Measurements from ENCODE around the gene NEGR1. TPM values are rescaled to one million over a fixed set of nuclear protein-coding genes. Genes with fewer than 3 reads are reported as not detected.

Gene NEGR1
- total and polyA plus RNA-seq, 9 of the 15 experiments (the other 6 are each of a cell fraction or from before 2014, with no cell fraction given), result not detected

- FAIRE-seq (no peak), DNase-seq (ENCODE audit: extremely low read depth in 1 of 4, low spot score in 3 of 4) (no peak), ATAC-seq (no peak)
- intact Hi-C loops (cut with micrococcal nuclease), result no loop called here
- TF ChIP-seq RERE (CRISPR knock-in tag; IDR thresholded peaks at IDR 0.05; ENCODE audit: borderline replicate concordance) (no peak), SMARCE1 (IDR thresholded peaks at IDR 0.05) (no peak), ZNF140 (CRISPR knock-in tag; IDR thresholded peaks at IDR 0.05) (no peak), SREBF1 (IDR thresholded peaks at IDR 0.05; ENCODE audit: borderline replicate concordance, low read depth, low read length) (no peak), MYBL2 (IDR thresholded peaks at IDR 0.05; ENCODE audit: low read depth) (no peak), MYBL2 (CRISPR knock-in tag; IDR thresholded peaks at IDR 0.05; ENCODE audit: borderline replicate concordance) (no peak), KLF16 (IDR thresholded peaks at IDR 0.05) (no peak), PBX2 (CRISPR knock-in tag; IDR thresholded peaks at IDR 0.05; ENCODE audit: low read depth) (no peak), PBX2 (tag; conservative IDR thresholded peaks at IDR 0.05; ENCODE audit: low read depth) (no peak), ID3 (CRISPR knock-in tag; IDR thresholded peaks at IDR 0.05) (no peak), ID3 (tag; IDR thresholded peaks at IDR 0.05) (no peak), ZNF436 (CRISPR knock-in tag; IDR thresholded peaks at IDR 0.05) (no peak), MTA2 (IDR thresholded peaks at IDR 0.05; ENCODE audit: low read depth) (no peak), DIDO1 (tag; IDR thresholded peaks at IDR 0.05; ENCODE audit: low read depth) (no peak)
- Histone ChIP-seq H4K20me1 (replicated peaks; ENCODE audit: control insufficient read depth, insufficient read depth, low read length) (no peaks in the 10 kb centered on the region), H3K27me3 (ENCODE audit: control insufficient read depth in 2 of 2, insufficient read depth in 2 of 2, low read length in 2 of 2) (no peaks in the 10 kb centered on the region), H3K4me3 (no peak overlapping the region), H2AFZ (ENCODE audit: low read depth, low read length) (no peak overlapping the region), H3K36me3 (ENCODE audit: control insufficient read depth, insufficient read depth, low read length) (no peaks in the 10 kb centered on the region), H3K4me2 (ENCODE audit: insufficient read depth, low read length) (no peak overlapping the region), H3K9me1 (ENCODE audit: control insufficient read depth, insufficient read depth, low read length) (no peaks in the 10 kb centered on the region), H3K9me3 (replicated peaks; ENCODE audit: control insufficient read depth, insufficient read depth, low read depth, low read length) (no peaks in the 10 kb centered on the region), H3K79me2 (ENCODE audit: control insufficient read depth, insufficient read depth, low read length) (no peaks in the 10 kb centered on the region), H3K27ac (ENCODE audit: extremely low read depth, low read depth, low read length) (no peak overlapping the region), H3K4me1 (replicated peaks in 1 of 2; ENCODE audit: control insufficient read depth in 2 of 2, insufficient read depth in 2 of 2, low read length in 2 of 2) (no peaks in the 10 kb centered on the region), H3K9ac (ENCODE audit: insufficient read depth in 1 of 2, low read depth in 2 of 2, low read length in 2 of 2) (no peak overlapping the region)
- in situ Hi-C loops (cut with MboI), result no loop called here
- ChIA-PET CTCF (ENCODE audit: low intra/inter-chr PET ratio) (no interaction called here), POLR2A (no interaction called here)
- BruUV-seq (replicated peaks), result no TSS peak
These were observed 857.8 kb downstream of the NEGR1 start for GRCh38 chr1:71424536-71424935.
